Stimulated activated CD4-positive, alpha-beta T cell treated with anti-CD3 and anti-CD28 coated beads, Interleukin-1b, Interleukin-23, amount 100 ng/mL, for 48 hours (primary cell): ENCODE results near the gene CTSV.
"Not testable (repeated sequence)": the region's sequence is repeated elsewhere in the genome, so short reads cannot be mapped to it uniquely, and the experiment has no call there.

ENCODE experiments used
- DNase-seq: peaks from one replicate; pipeline ENCODE4 v3.0.0-alpha.2; 2020

Gene CTSV

GRCh38 chr9:97038611-97039513, at the start of gene CTSV:
Gene CTSV, minus strand, starts transcription at chr9:97039142. Its CDS starts 1,099 bp downstream, at chr9:97038043.
- peak; percentile 83 for DNase-seq

- not testable (repeated sequence) for DNase-seq
These were observed 48.8 kb upstream of the CTSV start for GRCh38 chr9:97087668-97088215.

GRCh38 chr9:97084562-97084991, 45.6 kb upstream of the CTSV start:
- not testable (repeated sequence) for DNase-seq

- DNase-seq = no peak
These were observed 39.4 kb upstream of the CTSV start for GRCh38 chr9:97078362-97078761.

GRCh38 chr9:97077452-97078295, 38.7 kb upstream of the CTSV start:
- DNase-seq = no peak

GRCh38 chr9:97076731-97077451, 37.9 kb upstream of the CTSV start:
- not testable (repeated sequence) for DNase-seq

- no peak for DNase-seq
These were observed 37.3 kb upstream of the CTSV start for GRCh38 chr9:97076238-97076637.

GRCh38 chr9:97075289-97075985, 36.5 kb upstream of the CTSV start:
- DNase-seq = no peak

- DNase-seq = no peak
These were observed 34.6 kb upstream of the CTSV start for GRCh38 chr9:97073506-97073905.

GRCh38 chr9:97072285-97072776, 33.4 kb upstream of the CTSV start:
- no peak for DNase-seq

GRCh38 chr9:97070325-97070724, 31.4 kb upstream of the CTSV start:
- DNase-seq = not testable (repeated sequence)

GRCh38 chr9:97067490-97067889, 28.5 kb upstream of the CTSV start:
- no peak for DNase-seq

- DNase-seq = no peak
These were observed 25.2 kb upstream of the CTSV start for GRCh38 chr9:97064176-97064575.

GRCh38 chr9:97060796-97061195, 21.9 kb upstream of the CTSV start:
- DNase-seq = no peak

- DNase-seq = no peak
These were observed 20.7 kb upstream of the CTSV start for GRCh38 chr9:97059626-97060025.

GRCh38 chr9:97057651-97058050, 18.7 kb upstream of the CTSV start:
- DNase-seq = no peak

GRCh38 chr9:97055891-97056290, 16.9 kb upstream of the CTSV start:
- not testable (repeated sequence) for DNase-seq

GRCh38 chr9:97053717-97054116, 14.8 kb upstream of the CTSV start:
- DNase-seq = no peak

GRCh38 chr9:97052735-97053134, 13.8 kb upstream of the CTSV start:
- DNase-seq = no peak

- DNase-seq = no peak
These were observed 7.3 kb upstream of the CTSV start for GRCh38 chr9:97046228-97046627.

- no peak for DNase-seq
These were observed 6.4 kb upstream of the CTSV start for GRCh38 chr9:97045300-97045699.

- DNase-seq = no peak
These were observed 3.0 kb upstream of the CTSV start for GRCh38 chr9:97041898-97042297.
